Thyroid gland (tissue), 4 donors: Measurements from ENCODE around the gene KCNE1.

Source experiments
- CTCF ChIP-seq, 6 experiments: fragments of 200-600 bp in 3 of 6; fragments of 450-650 bp in 3 of 6; sonication (generic) in 3 of 6; IDR thresholded peaks; one replicate each; pipeline ENCODE4 v1.5.1; 2016 to 2019; ENCODE audit warnings: antibody characterized with exemption in 6 of 6, mild to moderate bottlenecking in 2 of 6, inconsistent platforms in 1 of 6, moderate library complexity in 1 of 6
- POLR2A ChIP-seq, 2 donors: fragments of 450-650 bp; IDR thresholded peaks; one replicate each; pipeline ENCODE4 v1.6.1; 2017; ENCODE audit warnings: antibody characterized with exemption in 2 of 2, mild to moderate bottlenecking in 2 of 2, moderate library complexity in 1 of 2

GRCh38 chr21:34553151-34553952 is 41.3 kb upstream of the KCNE1 start:
- no peak for TF ChIP-seq CTCF (IDR thresholded peaks at IDR 0.05)
- no peak for TF ChIP-seq POLR2A (IDR thresholded peaks at IDR 0.05)
